ENCODE data around the gene INSYN2B.
A peak's percentile ranks its signal among the peaks of the same experiment; 100 is the strongest.
"Not testable (repeated sequence)": the region's sequence is repeated elsewhere in the genome, so short reads cannot be mapped to it uniquely, and the experiment has no call there.

The INSYN2B gene

DNA sequence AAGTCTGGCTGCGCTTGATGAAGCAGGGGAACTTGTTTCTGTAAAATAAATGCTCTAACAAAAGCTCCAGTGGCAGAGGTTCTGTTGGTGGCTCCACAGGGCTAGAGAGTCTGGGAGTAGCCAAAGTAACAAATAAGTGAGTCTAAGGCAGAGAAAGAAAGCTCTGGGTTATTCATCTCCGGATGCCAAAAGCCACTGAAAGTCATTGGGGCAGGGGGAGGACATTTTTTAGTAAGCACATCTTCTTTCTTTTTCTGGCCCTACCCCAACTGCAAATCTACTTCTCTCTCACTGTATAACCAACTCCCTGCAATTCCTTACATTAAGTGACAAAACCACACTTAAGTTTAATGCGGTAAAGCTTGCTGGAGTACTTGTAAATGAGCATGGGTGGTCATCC, 141.6 kb downstream of the INSYN2B start:
- Histone ChIP-seq H3K36me3 (replicated peaks; ENCODE audit: insufficient read depth, low read length) (no peaks in the 10 kb centered on the region), H3K9me3 (replicated peaks; ENCODE audit: insufficient read depth, low read length) (no peaks in the 10 kb centered on the region), H2AFZ (ENCODE audit: low read length) (no peak overlapping the region), H3K79me2 (ENCODE audit: low read length) (no peaks in the 10 kb centered on the region), H3K9ac (ENCODE audit: low read length) (no peak overlapping the region), H3F3A (ENCODE audit: insufficient read depth, low read length) (no peaks in the 10 kb centered on the region), H4K20me1 (ENCODE audit: insufficient read depth, low read length) (no peaks in the 10 kb centered on the region), H3K4me3 (ENCODE audit: low read length) (no peak overlapping the region), H3K4me1 (ENCODE audit: low read length) (no peaks in the 10 kb centered on the region), H3K27me3 (replicated peaks; ENCODE audit: insufficient read depth, low read length) (no peaks in the 10 kb centered on the region), H3K4me2 (ENCODE audit: low read depth, low read length) (no peak overlapping the region), H3K27ac (ENCODE audit: low read length) (no peak overlapping the region), H3K9me2 (replicated peaks; ENCODE audit: insufficient read depth, low read length) (no peaks in the 10 kb centered on the region)
- DNase-seq, result no peak
- no peak for TF ChIP-seq EZH2phosphoT487 (IDR thresholded peaks at IDR 0.05; ENCODE audit: low read length)
- TF ChIP-seq, protein P1, sequence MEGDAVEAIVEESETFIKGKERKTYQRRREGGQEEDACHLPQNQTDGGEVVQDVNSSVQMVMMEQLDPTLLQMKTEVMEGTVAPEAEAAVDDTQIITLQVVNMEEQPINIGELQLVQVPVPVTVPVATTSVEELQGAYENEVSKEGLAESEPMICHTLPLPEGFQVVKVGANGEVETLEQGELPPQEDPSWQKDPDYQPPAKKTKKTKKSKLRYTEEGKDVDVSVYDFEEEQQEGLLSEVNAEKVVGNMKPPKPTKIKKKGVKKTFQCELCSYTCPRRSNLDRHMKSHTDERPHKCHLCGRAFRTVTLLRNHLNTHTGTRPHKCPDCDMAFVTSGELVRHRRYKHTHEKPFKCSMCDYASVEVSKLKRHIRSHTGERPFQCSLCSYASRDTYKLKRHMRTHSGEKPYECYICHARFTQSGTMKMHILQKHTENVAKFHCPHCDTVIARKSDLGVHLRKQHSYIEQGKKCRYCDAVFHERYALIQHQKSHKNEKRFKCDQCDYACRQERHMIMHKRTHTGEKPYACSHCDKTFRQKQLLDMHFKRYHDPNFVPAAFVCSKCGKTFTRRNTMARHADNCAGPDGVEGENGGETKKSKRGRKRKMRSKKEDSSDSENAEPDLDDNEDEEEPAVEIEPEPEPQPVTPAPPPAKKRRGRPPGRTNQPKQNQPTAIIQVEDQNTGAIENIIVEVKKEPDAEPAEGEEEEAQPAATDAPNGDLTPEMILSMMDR (IDR thresholded peaks at IDR 0.05; ENCODE audit: low read length), result no peak
- TF ChIP-seq EZH2 (optimal IDR thresholded peaks at IDR 0.05; ENCODE audit: low read depth, low read length), result no peak

DNA sequence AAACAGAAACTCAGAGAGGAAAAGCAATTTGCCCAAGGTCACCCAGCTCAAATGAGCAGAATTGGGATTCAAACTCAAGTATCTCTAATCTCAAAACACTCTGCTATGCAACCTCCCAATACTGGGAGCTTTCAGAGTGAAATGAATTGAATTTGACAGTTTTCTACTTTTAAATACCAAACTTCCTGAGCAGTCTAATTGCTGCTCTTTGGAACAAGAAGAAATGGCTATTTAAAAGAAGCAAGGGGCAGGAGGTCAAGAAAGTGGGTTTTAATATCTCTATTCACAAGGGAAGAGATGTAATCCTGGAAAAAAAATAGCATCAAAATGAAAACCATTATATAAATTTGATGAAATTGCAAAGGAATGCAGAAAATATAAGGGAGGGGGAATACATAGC, 142.6 kb downstream of the INSYN2B start:
- Histone ChIP-seq H3K9me2 (replicated peaks; ENCODE audit: insufficient read depth, low read length) (no peaks in the 10 kb centered on the region), H3K36me3 (replicated peaks; ENCODE audit: insufficient read depth, low read length) (no peaks in the 10 kb centered on the region), H3K27me3 (replicated peaks; ENCODE audit: insufficient read depth, low read length) (no peaks in the 10 kb centered on the region), H3K4me2 (ENCODE audit: low read depth, low read length) (no peak overlapping the region), H4K20me1 (ENCODE audit: insufficient read depth, low read length) (no peaks in the 10 kb centered on the region), H3K9ac (ENCODE audit: low read length) (no peak overlapping the region), H3K4me3 (ENCODE audit: low read length) (no peak overlapping the region), H3K79me2 (ENCODE audit: low read length) (no peaks in the 10 kb centered on the region), H3F3A (ENCODE audit: insufficient read depth, low read length) (no peaks in the 10 kb centered on the region), H3K27ac (ENCODE audit: low read length) (no peak overlapping the region), H3K4me1 (ENCODE audit: low read length) (no peaks in the 10 kb centered on the region), H3K9me3 (replicated peaks; ENCODE audit: insufficient read depth, low read length) (no peaks in the 10 kb centered on the region), H2AFZ (ENCODE audit: low read length) (no peak overlapping the region)
- TF ChIP-seq EZH2phosphoT487 (IDR thresholded peaks at IDR 0.05; ENCODE audit: low read length), result no peak
- TF ChIP-seq EZH2 (optimal IDR thresholded peaks at IDR 0.05; ENCODE audit: low read depth, low read length), result no peak
- TF ChIP-seq, protein P1 (IDR thresholded peaks at IDR 0.05; ENCODE audit: low read length), result no peak
- no peak for DNase-seq

DNA sequence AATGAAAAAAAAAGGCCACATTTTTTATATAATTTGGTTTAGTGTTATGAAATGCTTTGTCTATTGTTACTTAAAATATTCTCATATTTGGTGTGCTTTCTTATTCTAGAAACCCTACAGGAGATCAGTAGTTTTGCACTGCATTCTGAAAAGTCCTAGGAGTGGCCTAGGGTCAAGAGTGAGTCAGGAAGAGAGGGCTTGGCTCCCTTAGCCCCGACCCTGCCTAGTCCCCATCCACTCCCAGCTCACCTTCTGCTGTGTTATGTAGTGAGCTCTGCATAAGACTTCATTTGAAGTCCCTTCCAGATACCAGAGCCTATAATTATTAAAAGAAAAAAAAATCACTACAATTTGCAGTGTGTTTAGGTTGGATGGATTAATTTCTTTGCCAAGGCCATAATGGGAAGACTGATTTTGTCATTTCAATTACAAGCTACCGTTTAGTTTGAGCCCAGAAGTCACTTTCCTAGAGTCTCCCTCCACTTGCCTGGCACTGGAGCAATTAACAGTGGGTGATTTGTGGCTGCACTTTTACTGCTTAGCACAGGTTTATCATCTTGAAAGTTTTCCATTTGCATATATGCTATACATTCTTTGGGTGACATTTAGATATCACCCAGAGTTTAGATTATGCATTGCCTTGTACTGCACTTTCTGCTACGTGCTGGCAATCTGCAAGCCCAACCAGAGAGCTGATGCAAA, 143.3 kb downstream of the INSYN2B start:
- no peak overlapping the region for H2AFZ ChIP-seq (ENCODE audit: low read length)

DNA sequence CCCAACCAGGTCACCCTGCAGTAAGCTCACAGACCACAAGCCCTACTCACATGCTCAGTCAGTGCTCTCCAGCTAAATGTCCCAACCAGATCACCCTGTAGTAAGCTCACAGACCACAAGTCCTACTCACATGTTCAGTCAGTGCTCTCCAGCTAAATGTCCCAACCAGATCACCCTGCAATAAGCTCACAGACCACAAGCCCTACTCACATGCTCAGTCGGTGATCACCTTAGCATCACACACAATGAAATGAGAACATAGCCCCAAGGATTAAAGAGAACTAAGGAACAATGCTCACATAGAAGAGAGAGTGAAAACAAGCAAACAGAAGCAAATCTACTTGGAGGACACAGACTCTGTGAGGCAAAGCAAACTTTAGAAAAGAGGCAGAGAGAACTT, 145.8 kb downstream of the INSYN2B start:
- not testable (repeated sequence) for H3K9me2 ChIP-seq (replicated peaks; ENCODE audit: insufficient read depth, low read length); DNase-seq; H3K36me3 ChIP-seq (replicated peaks; ENCODE audit: insufficient read depth, low read length); H3K27me3 ChIP-seq (replicated peaks; ENCODE audit: insufficient read depth, low read length); H3K9me3 ChIP-seq (replicated peaks; ENCODE audit: insufficient read depth, low read length); H3K4me3 ChIP-seq (ENCODE audit: low read length); H3K9ac ChIP-seq (ENCODE audit: low read length); H3K4me1 ChIP-seq (ENCODE audit: low read length); H3K4me2 ChIP-seq (ENCODE audit: low read depth, low read length); H2AFZ ChIP-seq (ENCODE audit: low read length); H3K79me2 ChIP-seq (ENCODE audit: low read length); H4K20me1 ChIP-seq (ENCODE audit: insufficient read depth, low read length); H3F3A ChIP-seq (ENCODE audit: insufficient read depth, low read length)
- 0 out of 2 replicates have a peak overlapping the region, but pooled peaks have one; percentile 11 for H3K27ac ChIP-seq (ENCODE audit: low read length)

More for the DNA sequence above, 143.3 kb downstream of the INSYN2B start:
- Histone ChIP-seq H3K9me3 (replicated peaks; ENCODE audit: insufficient read depth, low read length) (no peaks in the 10 kb centered on the region), H3K9me2 (replicated peaks; ENCODE audit: insufficient read depth, low read length) (no peaks in the 10 kb centered on the region), H3K27me3 (replicated peaks; ENCODE audit: insufficient read depth, low read length) (no peaks in the 10 kb centered on the region), H3K4me1 (ENCODE audit: low read length) (no peaks in the 10 kb centered on the region), H3K4me2 (ENCODE audit: low read depth, low read length) (no peak overlapping the region), H3K4me3 (ENCODE audit: low read length) (no peak overlapping the region), H3K9ac (ENCODE audit: low read length) (no peak overlapping the region), H4K20me1 (ENCODE audit: insufficient read depth, low read length) (no peaks in the 10 kb centered on the region), H3K36me3 (replicated peaks; ENCODE audit: insufficient read depth, low read length) (no peaks in the 10 kb centered on the region), H3K27ac (ENCODE audit: low read length) (no peak overlapping the region), H3K79me2 (ENCODE audit: low read length) (no peaks in the 10 kb centered on the region), H3F3A (ENCODE audit: insufficient read depth, low read length) (no peaks in the 10 kb centered on the region)
- TF ChIP-seq EZH2phosphoT487 (IDR thresholded peaks at IDR 0.05; ENCODE audit: low read length) (no peak), EZH2 (optimal IDR thresholded peaks at IDR 0.05; ENCODE audit: low read depth, low read length) (no peak)
- TF ChIP-seq, protein P1 (IDR thresholded peaks at IDR 0.05; ENCODE audit: low read length), result no peak
- no peak for DNase-seq

DNA sequence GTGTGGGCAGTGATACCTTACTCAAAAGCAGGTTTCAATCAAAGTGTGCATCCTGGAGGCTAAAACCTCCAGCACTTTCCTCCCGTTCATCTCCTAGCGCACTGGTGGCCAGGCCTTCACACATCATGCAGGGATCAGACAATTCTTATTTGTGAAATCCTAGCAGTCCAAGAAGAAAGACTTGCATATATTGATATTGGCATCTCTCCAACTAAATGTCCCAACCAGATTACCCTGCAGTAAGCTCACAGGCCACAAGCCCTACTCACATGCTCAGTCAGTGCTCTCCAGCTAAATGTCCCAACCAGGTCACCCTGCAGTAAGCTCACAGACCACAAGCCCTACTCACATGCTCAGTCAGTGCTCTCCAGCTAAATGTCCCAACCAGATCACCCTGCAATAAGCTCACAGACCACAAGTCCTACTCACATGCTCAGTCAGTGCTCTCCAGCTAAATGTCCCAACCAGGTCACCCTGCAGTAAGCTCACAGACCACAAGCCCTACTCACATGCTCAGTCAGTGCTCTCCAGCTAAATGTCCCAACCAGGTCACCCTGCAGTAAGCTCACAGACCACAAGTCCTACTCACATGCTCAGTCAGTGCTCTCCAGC, 146.5 kb downstream of the INSYN2B start:
- H3K4me3 ChIP-seq (ENCODE audit: low read length); H3K9me2 ChIP-seq (replicated peaks; ENCODE audit: insufficient read depth, low read length); H3F3A ChIP-seq (ENCODE audit: insufficient read depth, low read length); H3K27me3 ChIP-seq (replicated peaks; ENCODE audit: insufficient read depth, low read length); H3K36me3 ChIP-seq (replicated peaks; ENCODE audit: insufficient read depth, low read length); H4K20me1 ChIP-seq (ENCODE audit: insufficient read depth, low read length); H3K79me2 ChIP-seq (ENCODE audit: low read length); H3K9me3 ChIP-seq (replicated peaks; ENCODE audit: insufficient read depth, low read length); H3K9ac ChIP-seq (ENCODE audit: low read length); H2AFZ ChIP-seq (ENCODE audit: low read length); H3K27ac ChIP-seq (ENCODE audit: low read length); DNase-seq; H3K4me1 ChIP-seq (ENCODE audit: low read length); H3K4me2 ChIP-seq (ENCODE audit: low read depth, low read length): not testable (repeated sequence)
